K562 (cell line): ENCODE results near the gene TIMM44. TPM values are rescaled to one million over a fixed set of nuclear protein-coding genes. Genes with fewer than 3 reads are reported as not detected.

Experiments used
- ADNP ChIP-seq: fragments of 200-800 bp; sonication (Bioruptor generic); IDR thresholded peaks from 2 replicates; pipeline ENCODE4 v1.6.1; 2016; ENCODE audit warnings: missing genetic modification characterization, missing compliant biosample characterization
- CCAR2 ChIP-seq: fragments of 200-400 bp; formaldehyde crosslinking; IDR thresholded peaks from 2 replicates; pipeline ENCODE4 v1.6.1; 2017; ENCODE audit warnings: mild to moderate bottlenecking, low read depth, low read length
- FOSL1 ChIP-seq: fragments of 200-800 bp; sonication (Bioruptor generic); conservative IDR thresholded peaks from 2 replicates; pipeline ENCODE4 v1.6.1; 2016; ENCODE audit warnings: missing genetic modification characterization, missing compliant biosample characterization
- KLF6 ChIP-seq: fragments of 250-450 bp; sonication (Bioruptor Pico); IDR thresholded peaks from 2 replicates; pipeline ENCODE4 v1.4.0; 2020; ENCODE audit warnings: mild to moderate bottlenecking, moderate library complexity, borderline replicate concordance
- LCOR ChIP-seq: sonication (generic); formaldehyde crosslinking; IDR thresholded peaks from 2 replicates; pipeline ENCODE4 v1.8.0; 2022; ENCODE audit warnings: mild to moderate bottlenecking, missing genetic modification reagents
- MTA1 ChIP-seq: fragments of 450-650 bp; IDR thresholded peaks from 2 replicates; pipeline ENCODE4 v1.6.1; 2017; ENCODE audit warnings: borderline replicate concordance
- MTF1 ChIP-seq: fragments of 250-450 bp; sonication (Bioruptor Pico); IDR thresholded peaks from 2 replicates; pipeline ENCODE4 v1.9.0; 2021; ENCODE audit warnings: moderate library complexity, mild to moderate bottlenecking, inconsistent platforms, borderline replicate concordance
- NR2C2 ChIP-seq, 2 experiments: fragments of 200-800 bp in 1 of 2; sonication (Bioruptor generic) in 1 of 2; sonication (generic) in 1 of 2; formaldehyde crosslinking in 1 of 2; IDR thresholded peaks; 2 replicates each; pipeline versions ENCODE4 v1.6.1 to v1.8.0; 2016 to 2022; ENCODE audit warnings: mild to moderate bottlenecking in 1 of 2, missing compliant biosample characterization in 1 of 2, missing genetic modification characterization in 1 of 2, missing genetic modification reagents in 1 of 2
- TAF15 ChIP-seq: fragments of 200-400 bp; formaldehyde crosslinking; IDR thresholded peaks from 2 replicates; pipeline ENCODE4 v1.6.1; 2017; ENCODE audit warnings: mild to moderate bottlenecking, low read depth, low read length, moderate library complexity
- TCFL5 ChIP-seq: fragments of 250-450 bp; sonication (Bioruptor Pico); conservative IDR thresholded peaks from 2 replicates; pipeline ENCODE4 v1.6.1; 2021; ENCODE audit warnings: mild to moderate bottlenecking, moderate library complexity, matching md5 sums
- TRIM24 ChIP-seq, 2 experiments: fragments of 450-650 bp; IDR thresholded peaks; 2 replicates each; pipeline ENCODE4 v1.6.1; 2016
- ZBTB12 ChIP-seq: fragments of 250-450 bp; sonication (Bioruptor Pico); IDR thresholded peaks from 2 replicates; pipeline ENCODE4 v1.4.0; 2020
- ZBTB49 ChIP-seq: sonication (generic); formaldehyde crosslinking; IDR thresholded peaks from 2 replicates; pipeline ENCODE4 v1.8.0; 2022; ENCODE audit warnings: missing genetic modification reagents, mild to moderate bottlenecking, borderline replicate concordance
- ZNF512 ChIP-seq: IDR thresholded peaks from 2 replicates; pipeline ENCODE4 v1.6.1; 2016; ENCODE audit warnings: missing genetic modification characterization, missing compliant biosample characterization
- ZNF644 ChIP-seq: fragments of 200-800 bp; sonication (Bioruptor generic); IDR thresholded peaks from 2 replicates; pipeline ENCODE4 v1.6.1; 2016; ENCODE audit warnings: low read depth, missing genetic modification characterization, missing compliant biosample characterization
- polyA plus RNA-seq, 8 experiments: library from polyadenylated mRNA; depleted of rRNA in 4 of 8; stranded (reverse) in 5 of 8; unstranded in 3 of 8; fragments of >200 nt; fragmentation: Nextera tagmentation in 2 of 8; fragmentation: Illumina TruSeq in 1 of 8; extraction: Ambion mirVana in 2 of 8; extraction: Trizol in 1 of 8; gene quantifications; 2 replicates each; pipeline versions ENCODE4 v1.2.1 to v1.2.3, GENCODE V29; 2011 to 2014; ENCODE audit warnings: inconsistent platforms in 1 of 8, missing spikeins in 1 of 8
- total RNA-seq, 7 experiments: library from RNA; depleted of rRNA in 6 of 7; stranded (reverse); fragments of >200 nt in 6 of 7; fragmentation: Illumina TruSeq in 2 of 7; extraction: Trizol in 2 of 7; gene quantifications; 2 replicates each; pipeline versions ENCODE4 v1.2.1 to v1.2.3, GENCODE V29; 2011 to 2021; ENCODE audit warnings: low replicate concordance in 1 of 7
- TF ChIP-seq, protein P1 (sequence below): sonication (generic); formaldehyde crosslinking; IDR thresholded peaks from 2 replicates; pipeline ENCODE4 v1.8.0; 2022; ENCODE audit warnings: mild to moderate bottlenecking, missing genetic modification reagents, borderline replicate concordance
- TF ChIP-seq, protein P2 (sequence below): fragments of 450-650 bp; formaldehyde crosslinking; IDR thresholded peaks from 2 replicates; pipeline ENCODE4 v1.4.0; 2020; ENCODE audit warnings: mild to moderate bottlenecking, moderate library complexity

TIMM44 gene
- total and polyA plus RNA-seq, 9 of the 15 experiments (the other 6 are each of a cell fraction or from before 2014, with no cell fraction given), result 10.3 to 231 (median 89.3) TPM

DNA sequence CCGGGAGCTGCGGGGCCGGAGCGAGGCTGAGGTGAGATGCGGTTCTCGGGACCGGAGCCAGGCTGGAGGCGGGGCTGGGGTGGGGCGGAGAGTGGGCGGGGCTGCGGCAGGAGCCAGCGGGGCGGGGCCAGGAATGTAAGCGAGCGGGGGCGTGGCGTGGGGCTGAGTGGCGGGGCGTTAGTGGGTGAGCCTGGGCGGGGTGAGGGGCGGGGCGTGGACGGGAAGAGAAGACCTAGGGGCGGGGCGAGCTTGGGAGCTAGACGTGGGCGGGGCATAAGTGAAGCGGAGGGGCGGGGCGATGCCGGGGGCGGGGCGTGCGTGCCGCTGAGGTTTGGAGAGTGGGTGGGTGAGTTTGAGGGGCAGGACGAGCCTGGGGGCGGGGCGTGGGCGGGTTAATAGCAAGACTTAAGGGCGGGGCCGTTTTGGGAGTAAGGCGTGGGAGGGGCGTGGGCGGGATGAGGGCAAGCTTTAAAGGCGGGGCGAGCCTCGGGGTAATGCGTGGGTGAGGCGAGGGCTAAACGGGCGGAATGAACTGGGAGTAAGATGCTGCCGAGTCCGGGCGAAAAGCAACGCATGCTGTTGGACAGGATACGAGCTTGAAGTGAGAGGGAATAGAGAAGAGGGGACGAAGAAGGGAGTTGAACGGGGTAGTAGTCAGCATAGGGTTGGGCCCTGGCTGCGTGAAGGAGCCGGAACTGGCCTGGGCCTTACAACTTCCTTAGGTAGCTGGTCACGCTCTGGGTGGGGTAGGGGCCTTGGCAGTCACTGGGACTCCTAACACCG lies 22.8 kb downstream of the TIMM44 start (continued):
- TF ChIP-seq TAF15 (no peak), ZNF644 (no peak), ZBTB12 (no peak), TCFL5 (CRISPR knock-in tag) (no peak), KLF6 (CRISPR knock-in tag) (0 out of 2 replicates have a peak, but pooled peaks have one; percentile 48), ADNP (no peak), TRIM24 (IDR thresholded peaks at IDR 0.05) (no peak), MTF1 (CRISPR knock-in tag) (no peak), NR2C2 (CRISPR knock-in tag; IDR thresholded peaks at IDR 0.05) (peak; percentile 69), NR2C2 (tag; IDR thresholded peaks at IDR 0.05) (no peak; the same call in 1 of the 2 replicates), LCOR (CRISPR knock-in tag) (peak; percentile 17; the same call in 1 of the 2 replicates), ZBTB49 (CRISPR knock-in tag) (no peak), CCAR2 (no peak), MTA1 (0 out of 2 replicates have a peak, but pooled peaks have one; percentile 40), FOSL1 (tag) (no peak), ZNF512 (tag) (no peak)
- TF ChIP-seq, protein P1, sequence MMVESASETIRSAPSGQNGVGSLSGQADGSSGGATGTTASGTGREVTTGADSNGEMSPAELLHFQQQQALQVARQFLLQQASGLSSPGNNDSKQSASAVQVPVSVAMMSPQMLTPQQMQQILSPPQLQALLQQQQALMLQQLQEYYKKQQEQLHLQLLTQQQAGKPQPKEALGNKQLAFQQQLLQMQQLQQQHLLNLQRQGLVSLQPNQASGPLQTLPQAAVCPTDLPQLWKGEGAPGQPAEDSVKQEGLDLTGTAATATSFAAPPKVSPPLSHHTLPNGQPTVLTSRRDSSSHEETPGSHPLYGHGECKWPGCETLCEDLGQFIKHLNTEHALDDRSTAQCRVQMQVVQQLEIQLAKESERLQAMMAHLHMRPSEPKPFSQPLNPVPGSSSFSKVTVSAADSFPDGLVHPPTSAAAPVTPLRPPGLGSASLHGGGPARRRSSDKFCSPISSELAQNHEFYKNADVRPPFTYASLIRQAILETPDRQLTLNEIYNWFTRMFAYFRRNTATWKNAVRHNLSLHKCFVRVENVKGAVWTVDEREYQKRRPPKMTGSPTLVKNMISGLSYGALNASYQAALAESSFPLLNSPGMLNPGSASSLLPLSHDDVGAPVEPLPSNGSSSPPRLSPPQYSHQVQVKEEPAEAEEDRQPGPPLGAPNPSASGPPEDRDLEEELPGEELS (CRISPR knock-in tag), result no peak
- TF ChIP-seq, protein P2, sequence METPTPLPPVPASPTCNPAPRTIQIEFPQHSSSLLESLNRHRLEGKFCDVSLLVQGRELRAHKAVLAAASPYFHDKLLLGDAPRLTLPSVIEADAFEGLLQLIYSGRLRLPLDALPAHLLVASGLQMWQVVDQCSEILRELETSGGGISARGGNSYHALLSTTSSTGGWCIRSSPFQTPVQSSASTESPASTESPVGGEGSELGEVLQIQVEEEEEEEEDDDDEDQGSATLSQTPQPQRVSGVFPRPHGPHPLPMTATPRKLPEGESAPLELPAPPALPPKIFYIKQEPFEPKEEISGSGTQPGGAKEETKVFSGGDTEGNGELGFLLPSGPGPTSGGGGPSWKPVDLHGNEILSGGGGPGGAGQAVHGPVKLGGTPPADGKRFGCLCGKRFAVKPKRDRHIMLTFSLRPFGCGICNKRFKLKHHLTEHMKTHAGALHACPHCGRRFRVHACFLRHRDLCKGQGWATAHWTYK, result 0 out of 2 replicates have a peak, but pooled peaks have one; percentile 25
